Measurements from ENCODE around the gene SLC22A3.
"Not testable (repeated sequence)": the region's sequence is repeated elsewhere in the genome, so short reads cannot be mapped to it uniquely, and the experiment has no call there.

The SLC22A3 gene

GRCh38 chr6:160449787-160450186, 101.6 kb downstream of the SLC22A3 start:
- DNase-seq = not testable (repeated sequence)

- DNase-seq = no peak
Observed at GRCh38 chr6:160450849-160451248, 102.7 kb downstream of the SLC22A3 start.

- no peak for DNase-seq
Observed at GRCh38 chr6:160454303-160454702, 106.1 kb downstream of the SLC22A3 start.

- no peak for DNase-seq
Observed at GRCh38 chr6:160455081-160455480, 106.9 kb downstream of the SLC22A3 start.

- DNase-seq = peak; percentile 84
Observed at GRCh38 chr6:160455541-160456213, 107.5 kb downstream of the SLC22A3 start.

- DNase-seq = no peak
Observed at GRCh38 chr6:160456214-160456546, 108.0 kb downstream of the SLC22A3 start.

GRCh38 chr6:160457823-160458222, 109.6 kb downstream of the SLC22A3 start:
- DNase-seq = no peak

GRCh38 chr6:160461641-160462040, 113.5 kb downstream of the SLC22A3 start:
- no peak for DNase-seq

- no peak for DNase-seq
Observed at GRCh38 chr6:160462116-160462515, 113.9 kb downstream of the SLC22A3 start.

GRCh38 chr6:160462551-160463109, 114.5 kb downstream of the SLC22A3 start:
- DNase-seq = no peak

GRCh38 chr6:160464744-160465143, 116.6 kb downstream of the SLC22A3 start:
- DNase-seq = no peak

- not testable (repeated sequence) for DNase-seq
Observed at GRCh38 chr6:160467261-160467871, 119.2 kb downstream of the SLC22A3 start.

- DNase-seq = no peak
Observed at GRCh38 chr6:160469153-160469552, 121.0 kb downstream of the SLC22A3 start.

- DNase-seq = not testable (repeated sequence)
Observed at GRCh38 chr6:160476056-160476455, 127.9 kb downstream of the SLC22A3 start.

GRCh38 chr6:160477072-160477471, 128.9 kb downstream of the SLC22A3 start:
- DNase-seq = not testable (repeated sequence)

GRCh38 chr6:160477901-160478300, 129.7 kb downstream of the SLC22A3 start:
- no peak for DNase-seq

GRCh38 chr6:160487116-160487515, 138.9 kb downstream of the SLC22A3 start:
- DNase-seq = no peak

GRCh38 chr6:160489091-160489490, 140.9 kb downstream of the SLC22A3 start:
- no peak for DNase-seq

- DNase-seq = no peak
Observed at GRCh38 chr6:160494576-160494975, 146.4 kb downstream of the SLC22A3 start.

- no peak for DNase-seq
Observed at GRCh38 chr6:160500639-160501038, 152.5 kb downstream of the SLC22A3 start.
